Measurements from ENCODE around the gene HOMEZ.

GRCh38 chr14:23307687-23308644 lies 22.0 kb upstream of the HOMEZ start:
- TF ChIP-seq CTCF (IDR thresholded peaks at IDR 0.05) (no peak), POLR2A (IDR thresholded peaks at IDR 0.05) (no peak)
